Liver (tissue), 9 donors: Measurements from ENCODE around the gene DCC. TPM values are rescaled to one million over a fixed set of nuclear protein-coding genes. Genes with fewer than 3 reads are reported as not detected.

Experiments used
- DNase-seq: peaks from one replicate; pipeline ENCODE4 v3.0.0-alpha.2; 2017; ENCODE audit warnings: low spot score
- H3K27ac ChIP-seq, 2 donors: one replicate each; pipeline ENCODE4 v1.7.0; 2013; ENCODE audit warnings: inconsistent platforms in 2 of 2, low read length in 2 of 2, control low read depth in 1 of 2, low read depth in 1 of 2, mild to moderate bottlenecking in 1 of 2
- H3K27me3 ChIP-seq, 4 donors: one replicate each; pipeline versions ENCODE4 v1.6.1 to v1.7.0; 2013; ENCODE audit warnings: low read length in 3 of 4, inconsistent platforms in 1 of 4, mild to moderate bottlenecking in 1 of 4, moderate library complexity in 1 of 4; ENCODE audit not compliant: control insufficient read depth in 4 of 4, insufficient read depth in 4 of 4
- H3K36me3 ChIP-seq, 4 donors: one replicate each; pipeline versions ENCODE4 v1.6.1 to v1.7.0; 2013; ENCODE audit warnings: low read length in 3 of 4, mild to moderate bottlenecking in 3 of 4, low read depth in 1 of 4, moderate library complexity in 1 of 4; ENCODE audit not compliant: control insufficient read depth in 4 of 4, insufficient read depth in 3 of 4
- H3K4me1 ChIP-seq, 4 donors: one replicate each; pipeline versions ENCODE4 v1.6.1 to v1.7.0; 2013; ENCODE audit warnings: low read length in 3 of 4, mild to moderate bottlenecking in 3 of 4, moderate library complexity in 1 of 4; ENCODE audit not compliant: control insufficient read depth in 4 of 4, insufficient read depth in 4 of 4
- H3K4me3 ChIP-seq, 3 donors: one replicate each; pipeline versions ENCODE4 v1.6.1 to v1.7.0; 2013; ENCODE audit warnings: low read length in 3 of 3, control low read depth in 1 of 3, low read depth in 1 of 3, mild to moderate bottlenecking in 1 of 3
- H3K9ac ChIP-seq, 2 donors: one replicate each; pipeline ENCODE4 v1.7.0; 2013; ENCODE audit warnings: low read length in 2 of 2, mild to moderate bottlenecking in 2 of 2, moderate library complexity in 2 of 2, control low read depth in 1 of 2, low read depth in 1 of 2
- H3K9me3 ChIP-seq, 4 donors: one replicate each; pipeline versions ENCODE4 v1.6.1 to v1.7.0; 2013; ENCODE audit warnings: low read length in 3 of 4; ENCODE audit not compliant: control insufficient read depth in 4 of 4
- EGR1 ChIP-seq, 2 donors: IDR thresholded peaks; 2 replicates each; pipeline ENCODE4 v1.6.1; 2016 to 2018; ENCODE audit warnings: antibody characterized with exemption in 2 of 2, low read depth in 2 of 2
- FOXA1 ChIP-seq: IDR thresholded peaks from 2 replicates; pipeline ENCODE4 v1.6.1; 2016; ENCODE audit warnings: antibody characterized with exemption
- FOXA2 ChIP-seq: IDR thresholded peaks from 2 replicates; pipeline ENCODE4 v1.6.1; 2016; ENCODE audit warnings: antibody characterized with exemption
- GABPA ChIP-seq, 2 donors: IDR thresholded peaks in 1 of 2; conservative IDR thresholded peaks in 1 of 2; 2 replicates each; pipeline ENCODE4 v1.6.1; 2016; ENCODE audit warnings: antibody characterized with exemption in 2 of 2, mild to moderate bottlenecking in 1 of 2, moderate library complexity in 1 of 2
- HNF4A ChIP-seq, 2 donors: conservative IDR thresholded peaks; 2 replicates each; pipeline ENCODE4 v1.6.1; 2016; ENCODE audit warnings: antibody characterized with exemption in 2 of 2, mild to moderate bottlenecking in 2 of 2
- HNF4G ChIP-seq: IDR thresholded peaks from 2 replicates; pipeline ENCODE4 v1.6.1; 2016; ENCODE audit warnings: antibody characterized with exemption
- JUND ChIP-seq, 2 donors: IDR thresholded peaks; 2 replicates each; pipeline ENCODE4 v1.6.1; 2016; ENCODE audit warnings: antibody characterized with exemption in 2 of 2
- NR2F2 ChIP-seq: IDR thresholded peaks from 2 replicates; pipeline ENCODE4 v1.6.1; 2016; ENCODE audit warnings: antibody characterized with exemption
- RAD21 ChIP-seq, 2 donors: IDR thresholded peaks; 2 replicates each; pipeline ENCODE4 v1.6.1; 2016; ENCODE audit warnings: antibody characterized with exemption in 2 of 2, mild to moderate bottlenecking in 2 of 2
- RXRA ChIP-seq, 2 donors: IDR thresholded peaks; 2 replicates each; pipeline ENCODE4 v1.6.1; 2017 to 2018; ENCODE audit warnings: antibody characterized with exemption in 2 of 2, mild to moderate bottlenecking in 1 of 2
- SP1 ChIP-seq: IDR thresholded peaks from 2 replicates; pipeline ENCODE4 v1.6.1; 2018; ENCODE audit warnings: antibody characterized with exemption, mild to moderate bottlenecking
- TAF1 ChIP-seq: conservative IDR thresholded peaks from 2 replicates; pipeline ENCODE4 v1.6.1; 2016; ENCODE audit warnings: antibody characterized with exemption, mild to moderate bottlenecking
- YY1 ChIP-seq: IDR thresholded peaks from 2 replicates; pipeline ENCODE4 v1.6.1; 2016; ENCODE audit warnings: antibody characterized with exemption, mild to moderate bottlenecking
- WGBS: extraction: QIAGEN DNeasy Blood & Tissue Kit; methylation state at CpG from one replicate; pipeline ENCODE4 v1.1.7; 2013; 5-methylcytosine and 5-hydroxymethylcytosine counted together
- polyA plus RNA-seq, 2 donors: library from polyadenylated mRNA; stranded (reverse) in 1 of 2; unstranded in 1 of 2; fragments of 200-250 nt in 1 of 2; fragments of >200 nt in 1 of 2; fragmentation: Nextera tagmentation in 1 of 2; extraction: Ambion mirVana in 1 of 2; gene quantifications; one replicate each; pipeline versions ENCODE4 v1.2.1 to v1.2.3, GENCODE V29; 2013 to 2015
- total RNA-seq, 2 donors: library from RNA; depleted of rRNA; stranded (reverse); fragments of >200 nt; gene quantifications; one replicate each; pipeline ENCODE4 v1.2.3, GENCODE V29; 2014
- TF ChIP-seq, protein P1 (sequence below): IDR thresholded peaks from 2 replicates; pipeline ENCODE4 v1.6.1; 2016; ENCODE audit warnings: antibody characterized with exemption
- TF ChIP-seq, protein P2 (sequence below): IDR thresholded peaks from 2 replicates; pipeline ENCODE4 v1.6.1; 2016; ENCODE audit warnings: antibody characterized with exemption
- TF ChIP-seq, protein P3 (sequence below): fragments of 150-350 bp; IDR thresholded peaks from 2 replicates; pipeline ENCODE4 v1.5.1; 2017; ENCODE audit warnings: improper control_type of control experiment, low read depth, low read length; ENCODE audit not compliant: missing input control
- TF ChIP-seq, protein P4 (sequence below): IDR thresholded peaks from 2 replicates; pipeline ENCODE4 v1.6.1; 2016; ENCODE audit warnings: antibody characterized with exemption
- TF ChIP-seq, protein P5 (sequence below): IDR thresholded peaks from 2 replicates; pipeline ENCODE4 v1.6.1; 2016; ENCODE audit warnings: antibody characterized with exemption, mild to moderate bottlenecking
- donor health status: healthy.
- donor health status: healthy.
- donor health status: healthy.
- donor health status: healthy.
- donor health status: healthy.

The DCC gene
- total and polyA plus RNA-seq, 4 donors: under 0.01 to 0.03 TPM; not detected in 2

DNA sequence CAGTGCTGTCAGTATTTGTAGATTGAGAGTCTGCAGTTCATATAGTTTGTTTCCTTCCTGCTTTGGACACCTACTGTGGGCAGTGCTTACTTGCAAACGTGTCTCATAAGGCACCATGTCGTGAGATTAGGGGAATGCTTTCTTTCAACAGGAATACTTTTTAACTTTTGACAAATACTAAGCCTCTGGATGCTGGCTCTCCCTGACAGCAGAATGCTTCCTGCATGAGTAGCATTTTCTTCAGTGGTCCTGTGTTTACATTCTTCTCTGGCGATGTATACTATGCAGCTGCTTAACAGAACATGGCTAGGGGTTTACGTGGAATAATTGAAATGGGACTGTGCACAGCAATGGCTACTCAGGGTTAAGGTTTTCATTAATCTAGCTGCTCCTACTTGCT lies 1077.0 kb downstream of the DCC start:
- H3K36me3 ChIP-seq: no peaks in the 10 kb centered on the region
- no peak for DNase-seq
- no peaks in the 10 kb centered on the region for H3K9me3 ChIP-seq
- no peak for TF ChIP-seq RAD21 (IDR thresholded peaks at IDR 0.05)
- no peak for TF ChIP-seq EGR1 (IDR thresholded peaks at IDR 0.05; ENCODE audit: low read depth in 2 of 2)
- no peak for TF ChIP-seq JUND (IDR thresholded peaks at IDR 0.05)
- no peak for TF ChIP-seq YY1
- TF ChIP-seq TAF1: no peak
- no peak for TF ChIP-seq HNF4G
- TF ChIP-seq, protein P1, sequence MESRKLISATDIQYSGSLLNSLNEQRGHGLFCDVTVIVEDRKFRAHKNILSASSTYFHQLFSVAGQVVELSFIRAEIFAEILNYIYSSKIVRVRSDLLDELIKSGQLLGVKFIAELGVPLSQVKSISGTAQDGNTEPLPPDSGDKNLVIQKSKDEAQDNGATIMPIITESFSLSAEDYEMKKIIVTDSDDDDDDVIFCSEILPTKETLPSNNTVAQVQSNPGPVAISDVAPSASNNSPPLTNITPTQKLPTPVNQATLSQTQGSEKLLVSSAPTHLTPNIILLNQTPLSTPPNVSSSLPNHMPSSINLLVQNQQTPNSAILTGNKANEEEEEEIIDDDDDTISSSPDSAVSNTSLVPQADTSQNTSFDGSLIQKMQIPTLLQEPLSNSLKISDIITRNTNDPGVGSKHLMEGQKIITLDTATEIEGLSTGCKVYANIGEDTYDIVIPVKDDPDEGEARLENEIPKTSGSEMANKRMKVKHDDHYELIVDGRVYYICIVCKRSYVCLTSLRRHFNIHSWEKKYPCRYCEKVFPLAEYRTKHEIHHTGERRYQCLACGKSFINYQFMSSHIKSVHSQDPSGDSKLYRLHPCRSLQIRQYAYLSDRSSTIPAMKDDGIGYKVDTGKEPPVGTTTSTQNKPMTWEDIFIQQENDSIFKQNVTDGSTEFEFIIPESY: no peak
- TF ChIP-seq, protein P2, sequence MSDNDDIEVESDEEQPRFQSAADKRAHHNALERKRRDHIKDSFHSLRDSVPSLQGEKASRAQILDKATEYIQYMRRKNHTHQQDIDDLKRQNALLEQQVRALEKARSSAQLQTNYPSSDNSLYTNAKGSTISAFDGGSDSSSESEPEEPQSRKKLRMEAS: no peak
- no peak for TF ChIP-seq RXRA (IDR thresholded peaks at IDR 0.05)
- TF ChIP-seq FOXA1: no peak
- no peak for TF ChIP-seq NR2F2
- H3K4me3 ChIP-seq: no peak overlapping the region
- no peaks in the 10 kb centered on the region for H3K27me3 ChIP-seq
- H3K27ac ChIP-seq: no peak overlapping the region
- no peak overlapping the region for H3K9ac ChIP-seq
- WGBS: 22% methylated on average over 4 of the region's 4 CpGs
- H3K4me1 ChIP-seq: no peaks in the 10 kb centered on the region

DNA sequence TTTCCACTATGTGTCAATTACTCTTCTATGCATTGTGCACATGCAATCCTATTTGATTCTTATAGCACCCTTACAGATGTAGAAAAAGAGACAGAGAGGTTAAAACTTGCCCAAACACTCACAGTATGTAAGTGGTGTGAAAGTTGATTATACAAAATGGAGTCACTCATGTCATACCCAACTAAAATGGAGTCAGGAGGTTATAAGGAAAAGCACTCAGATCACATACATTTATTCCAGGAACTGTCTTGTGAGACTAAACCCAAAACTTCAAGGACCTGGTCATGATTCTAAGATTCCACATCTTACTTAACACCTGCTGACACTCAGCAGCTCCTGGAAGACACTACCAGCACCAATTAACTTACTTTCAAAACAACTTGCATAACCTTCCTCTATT lies 1081.9 kb downstream of the DCC start:
- Histone ChIP-seq H3K27ac (no peak overlapping the region), H3K4me3 (no peak overlapping the region), H3K9ac (no peak overlapping the region), H3K27me3 (no peaks in the 10 kb centered on the region), H3K36me3 (no peaks in the 10 kb centered on the region), H3K9me3 (no peaks in the 10 kb centered on the region), H3K4me1 (no peaks in the 10 kb centered on the region)
- DNase-seq: no peak
- TF ChIP-seq FOXA2 (no peak), HNF4G (no peak), NR2F2 (no peak), FOXA1 (no peak), YY1 (no peak), GABPA (IDR thresholded peaks at IDR 0.05 in 1 of 2, conservative IDR thresholded peaks at IDR 0.05 in 1 of 2) (no peak), EGR1 (IDR thresholded peaks at IDR 0.05; ENCODE audit: low read depth in 2 of 2) (no peak), TAF1 (no peak), JUND (IDR thresholded peaks at IDR 0.05) (no peak), RXRA (IDR thresholded peaks at IDR 0.05) (no peak), HNF4A (conservative IDR thresholded peaks at IDR 0.05) (no peak), RAD21 (IDR thresholded peaks at IDR 0.05) (no peak), SP1 (no peak)
- TF ChIP-seq, protein P3, sequence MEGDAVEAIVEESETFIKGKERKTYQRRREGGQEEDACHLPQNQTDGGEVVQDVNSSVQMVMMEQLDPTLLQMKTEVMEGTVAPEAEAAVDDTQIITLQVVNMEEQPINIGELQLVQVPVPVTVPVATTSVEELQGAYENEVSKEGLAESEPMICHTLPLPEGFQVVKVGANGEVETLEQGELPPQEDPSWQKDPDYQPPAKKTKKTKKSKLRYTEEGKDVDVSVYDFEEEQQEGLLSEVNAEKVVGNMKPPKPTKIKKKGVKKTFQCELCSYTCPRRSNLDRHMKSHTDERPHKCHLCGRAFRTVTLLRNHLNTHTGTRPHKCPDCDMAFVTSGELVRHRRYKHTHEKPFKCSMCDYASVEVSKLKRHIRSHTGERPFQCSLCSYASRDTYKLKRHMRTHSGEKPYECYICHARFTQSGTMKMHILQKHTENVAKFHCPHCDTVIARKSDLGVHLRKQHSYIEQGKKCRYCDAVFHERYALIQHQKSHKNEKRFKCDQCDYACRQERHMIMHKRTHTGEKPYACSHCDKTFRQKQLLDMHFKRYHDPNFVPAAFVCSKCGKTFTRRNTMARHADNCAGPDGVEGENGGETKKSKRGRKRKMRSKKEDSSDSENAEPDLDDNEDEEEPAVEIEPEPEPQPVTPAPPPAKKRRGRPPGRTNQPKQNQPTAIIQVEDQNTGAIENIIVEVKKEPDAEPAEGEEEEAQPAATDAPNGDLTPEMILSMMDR: no peak
- TF ChIP-seq, protein P2: no peak
- TF ChIP-seq, protein P4, sequence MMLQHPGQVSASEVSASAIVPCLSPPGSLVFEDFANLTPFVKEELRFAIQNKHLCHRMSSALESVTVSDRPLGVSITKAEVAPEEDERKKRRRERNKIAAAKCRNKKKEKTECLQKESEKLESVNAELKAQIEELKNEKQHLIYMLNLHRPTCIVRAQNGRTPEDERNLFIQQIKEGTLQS: no peak
- TF ChIP-seq, protein P1: no peak
- TF ChIP-seq, protein P5, sequence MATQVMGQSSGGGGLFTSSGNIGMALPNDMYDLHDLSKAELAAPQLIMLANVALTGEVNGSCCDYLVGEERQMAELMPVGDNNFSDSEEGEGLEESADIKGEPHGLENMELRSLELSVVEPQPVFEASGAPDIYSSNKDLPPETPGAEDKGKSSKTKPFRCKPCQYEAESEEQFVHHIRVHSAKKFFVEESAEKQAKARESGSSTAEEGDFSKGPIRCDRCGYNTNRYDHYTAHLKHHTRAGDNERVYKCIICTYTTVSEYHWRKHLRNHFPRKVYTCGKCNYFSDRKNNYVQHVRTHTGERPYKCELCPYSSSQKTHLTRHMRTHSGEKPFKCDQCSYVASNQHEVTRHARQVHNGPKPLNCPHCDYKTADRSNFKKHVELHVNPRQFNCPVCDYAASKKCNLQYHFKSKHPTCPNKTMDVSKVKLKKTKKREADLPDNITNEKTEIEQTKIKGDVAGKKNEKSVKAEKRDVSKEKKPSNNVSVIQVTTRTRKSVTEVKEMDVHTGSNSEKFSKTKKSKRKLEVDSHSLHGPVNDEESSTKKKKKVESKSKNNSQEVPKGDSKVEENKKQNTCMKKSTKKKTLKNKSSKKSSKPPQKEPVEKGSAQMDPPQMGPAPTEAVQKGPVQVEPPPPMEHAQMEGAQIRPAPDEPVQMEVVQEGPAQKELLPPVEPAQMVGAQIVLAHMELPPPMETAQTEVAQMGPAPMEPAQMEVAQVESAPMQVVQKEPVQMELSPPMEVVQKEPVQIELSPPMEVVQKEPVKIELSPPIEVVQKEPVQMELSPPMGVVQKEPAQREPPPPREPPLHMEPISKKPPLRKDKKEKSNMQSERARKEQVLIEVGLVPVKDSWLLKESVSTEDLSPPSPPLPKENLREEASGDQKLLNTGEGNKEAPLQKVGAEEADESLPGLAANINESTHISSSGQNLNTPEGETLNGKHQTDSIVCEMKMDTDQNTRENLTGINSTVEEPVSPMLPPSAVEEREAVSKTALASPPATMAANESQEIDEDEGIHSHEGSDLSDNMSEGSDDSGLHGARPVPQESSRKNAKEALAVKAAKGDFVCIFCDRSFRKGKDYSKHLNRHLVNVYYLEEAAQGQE: no peak
